Stomach (tissue), 9 donors: ENCODE data around the gene FBXW11. TPM values are rescaled to one million over a fixed set of nuclear protein-coding genes. Genes with fewer than 3 reads are reported as not detected.

Source experiments
- DNase-seq, 2 donors: peaks; one replicate each; pipeline versions ENCODE4 v3.0.0 to v3.0.0-alpha.2; 2013 to 2019
- H3K27ac ChIP-seq, 5 donors: fragments of 200-600 bp in 4 of 5; sonication (generic) in 4 of 5; one replicate each; pipeline ENCODE4 v1.5.1; 2013 to 2019; ENCODE audit warnings: mild to moderate bottlenecking in 1 of 5, moderate library complexity in 1 of 5
- H3K27me3 ChIP-seq, 3 donors: fragments of 200-600 bp; sonication (generic); one replicate each; pipeline ENCODE4 v1.5.1; 2017 to 2019; ENCODE audit warnings: mixed run types in 1 of 3
- H3K36me3 ChIP-seq, 4 donors: fragments of 200-600 bp; sonication (generic); 1 replicate in 3 of 4; 2 replicates in 1 of 4; pipeline ENCODE4 v1.5.1; 2016 to 2019
- H3K4me1 ChIP-seq, 4 donors: fragments of 200-600 bp; sonication (generic); one replicate each; pipeline ENCODE4 v1.5.1; 2016 to 2019
- H3K4me3 ChIP-seq, 4 donors: fragments of 200-600 bp; sonication (generic) in 3 of 4; one replicate each; pipeline ENCODE4 v1.5.1; 2016 to 2019; ENCODE audit warnings: mild to moderate bottlenecking in 1 of 4
- H3K9me3 ChIP-seq, 4 donors: fragments of 200-600 bp; sonication (generic); one replicate each; pipeline ENCODE4 v1.5.1; 2016 to 2019
- EP300 ChIP-seq: sonication (generic); formaldehyde crosslinking; IDR thresholded peaks from one replicate; pipeline ENCODE4 v1.6.1; 2017; ENCODE audit warnings: antibody characterized with exemption
- POLR2A ChIP-seq, 4 donors: fragments of 450-650 bp; IDR thresholded peaks; one replicate each; pipeline ENCODE4 v1.6.1; 2016; ENCODE audit warnings: antibody characterized with exemption in 4 of 4, control low read depth in 2 of 4, mild to moderate bottlenecking in 1 of 4, moderate library complexity in 1 of 4
- POLR2AphosphoS5 ChIP-seq, 3 donors: sonication (generic); formaldehyde crosslinking; IDR thresholded peaks; one replicate each; pipeline ENCODE4 v1.6.1; 2016; ENCODE audit warnings: antibody characterized with exemption in 3 of 3
- WGBS, 5 donors: extraction: QIAGEN DNeasy Blood & Tissue Kit in 3 of 5; methylation state at CpG; one replicate each; pipeline versions ENCODE4 v1.1.5 to v1.1.7; 2013 to 2018; 5-methylcytosine and 5-hydroxymethylcytosine counted together
- intact Hi-C: fragments of 100-400 bp; cut with DNase I; formaldehyde crosslinking; loops from one replicate; pipeline ENCODE4 v1.15.1; 2023; ENCODE audit warnings: low total_unique reads
- polyA plus RNA-seq, 3 donors: library from polyadenylated mRNA; stranded (reverse); fragments of 200-250 nt; gene quantifications; one replicate each; pipeline ENCODE4 v1.2.3, GENCODE V29; 2013
- total RNA-seq, 5 donors: library from RNA; depleted of rRNA; stranded (reverse); fragments of >200 nt; gene quantifications; one replicate each; pipeline versions ENCODE4 v1.1.0 to v1.2.3, GENCODE V29; 2014 to 2016
- TF ChIP-seq, protein P1 (sequence below), 7 experiments: fragments of 450-650 bp in 4 of 7; fragments of 200-600 bp in 3 of 7; sonication (generic) in 3 of 7; IDR thresholded peaks; one replicate each; pipeline ENCODE4 v1.5.1; 2016 to 2019; ENCODE audit warnings: antibody characterized with exemption in 7 of 7, control low read depth in 2 of 7, mild to moderate bottlenecking in 1 of 7
- donor health status: healthy with polysubstance abuse.
- donor health status: Bipolar disorder and iron deficiency.
- donor health status: healthy.

The FBXW11 gene
- total and polyA plus RNA-seq, 8 donors: 4.3 to 117 (median 25.5) TPM

DNA sequence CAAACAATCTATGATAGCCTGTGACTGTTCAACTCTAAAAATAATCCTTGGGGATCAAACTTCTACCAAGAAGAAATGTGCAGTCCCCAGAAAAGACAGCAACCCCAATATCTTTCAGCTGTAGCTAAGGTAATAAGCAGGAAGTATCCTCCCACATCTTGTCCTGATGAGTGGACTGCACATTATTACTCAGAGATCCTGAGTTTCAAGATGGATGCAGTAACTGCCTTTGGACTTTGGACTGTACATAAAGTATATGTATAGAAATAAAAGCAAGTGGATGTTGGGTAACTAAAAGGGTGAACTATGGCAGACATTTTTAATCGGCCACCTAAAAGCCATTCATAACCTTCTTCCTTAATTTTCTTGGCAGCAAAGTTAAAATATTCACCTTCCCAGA lies 175.8 kb downstream of the FBXW11 start:
- Histone ChIP-seq H3K4me3 (no peak overlapping the region), H3K27me3 (no peaks in the 10 kb centered on the region), H3K36me3 (peaks cover 0 to 7% (median 0%) of the 10 kb centered on the region in 4 donors), H3K9me3 (peaks cover 0 to 17% (median 7%) of the 10 kb centered on the region in 4 donors), H3K27ac (no peak overlapping the region), H3K4me1 (no peaks in the 10 kb centered on the region)
- TF ChIP-seq POLR2A (IDR thresholded peaks at IDR 0.05) (no peak), EP300 (no peak), POLR2AphosphoS5 (IDR thresholded peaks at IDR 0.05) (no peak)
- TF ChIP-seq, protein P1, sequence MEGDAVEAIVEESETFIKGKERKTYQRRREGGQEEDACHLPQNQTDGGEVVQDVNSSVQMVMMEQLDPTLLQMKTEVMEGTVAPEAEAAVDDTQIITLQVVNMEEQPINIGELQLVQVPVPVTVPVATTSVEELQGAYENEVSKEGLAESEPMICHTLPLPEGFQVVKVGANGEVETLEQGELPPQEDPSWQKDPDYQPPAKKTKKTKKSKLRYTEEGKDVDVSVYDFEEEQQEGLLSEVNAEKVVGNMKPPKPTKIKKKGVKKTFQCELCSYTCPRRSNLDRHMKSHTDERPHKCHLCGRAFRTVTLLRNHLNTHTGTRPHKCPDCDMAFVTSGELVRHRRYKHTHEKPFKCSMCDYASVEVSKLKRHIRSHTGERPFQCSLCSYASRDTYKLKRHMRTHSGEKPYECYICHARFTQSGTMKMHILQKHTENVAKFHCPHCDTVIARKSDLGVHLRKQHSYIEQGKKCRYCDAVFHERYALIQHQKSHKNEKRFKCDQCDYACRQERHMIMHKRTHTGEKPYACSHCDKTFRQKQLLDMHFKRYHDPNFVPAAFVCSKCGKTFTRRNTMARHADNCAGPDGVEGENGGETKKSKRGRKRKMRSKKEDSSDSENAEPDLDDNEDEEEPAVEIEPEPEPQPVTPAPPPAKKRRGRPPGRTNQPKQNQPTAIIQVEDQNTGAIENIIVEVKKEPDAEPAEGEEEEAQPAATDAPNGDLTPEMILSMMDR (IDR thresholded peaks at IDR 0.05): no peak
- WGBS, 5 donors: 47 to 73% (median 55%) methylated on average over 1 of the region's 1 CpG
- intact Hi-C loops: no loop called here
- DNase-seq: no peak

DNA sequence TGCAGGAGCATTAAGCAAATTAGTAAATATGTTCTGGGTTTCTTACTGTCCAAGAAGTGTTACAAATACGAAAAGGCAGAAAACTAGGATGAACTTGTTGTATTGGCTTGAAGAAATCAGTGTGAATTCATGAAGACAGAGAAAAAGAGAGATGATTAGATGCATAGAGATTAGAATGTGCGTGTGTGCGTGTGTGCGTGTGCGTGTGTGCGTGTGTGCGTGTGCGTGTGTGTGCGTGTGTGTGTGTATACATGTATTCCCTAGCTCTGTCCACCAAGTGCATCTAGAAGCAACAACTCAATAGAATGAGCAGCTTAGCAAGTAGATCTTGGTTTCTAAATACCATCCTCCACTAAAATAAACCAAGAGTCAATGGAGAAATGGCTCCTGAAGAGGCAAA lies 179.3 kb downstream of the FBXW11 start:
- 89 to 99% (median 97%) methylated on average over 9 of the region's 9 CpGs for WGBS, 5 donors
- no peak for DNase-seq
- Histone ChIP-seq H3K9me3 (peaks cover 0 to 6% (median 4%) of the 10 kb centered on the region in 4 donors), H3K36me3 (no peaks in the 10 kb centered on the region), H3K27ac (no peak overlapping the region), H3K4me1 (peaks cover 0 to 10% (median 2%) of the 10 kb centered on the region in 4 donors), H3K27me3 (no peaks in the 10 kb centered on the region), H3K4me3 (no peak overlapping the region)
- no peak for TF ChIP-seq EP300
- TF ChIP-seq POLR2A (IDR thresholded peaks at IDR 0.05): no peak
- no peak for TF ChIP-seq POLR2AphosphoS5 (IDR thresholded peaks at IDR 0.05)
- TF ChIP-seq, protein P1 (IDR thresholded peaks at IDR 0.05): no peak
- intact Hi-C loops: no loop called here

DNA sequence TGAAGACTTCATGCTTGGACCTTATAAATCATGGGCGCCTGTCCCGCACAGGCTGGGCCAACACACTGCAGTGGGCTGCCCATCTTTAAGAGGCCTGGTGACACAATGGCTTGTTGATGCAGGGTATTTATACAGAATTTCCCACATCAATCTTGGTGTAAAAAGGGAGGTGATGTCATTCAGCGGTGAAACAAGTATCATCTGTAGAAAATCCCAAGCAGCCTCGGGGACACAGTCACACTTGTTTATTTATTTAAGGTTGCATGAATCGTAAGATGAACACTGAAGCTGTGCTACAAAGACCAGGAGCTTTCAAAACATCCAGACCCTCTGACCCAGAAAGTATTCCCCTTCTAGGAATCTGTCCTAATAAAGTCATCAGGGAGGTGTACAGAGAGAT lies 180.3 kb downstream of the FBXW11 start:
- DNase-seq: no peak
- WGBS, 5 donors: 68 to 86% (median 76%) methylated on average over 5 of the region's 5 CpGs
- H3K4me1 ChIP-seq: peaks cover 0 to 10% (median 2%) of the 10 kb centered on the region in 4 donors
- H3K36me3 ChIP-seq: no peaks in the 10 kb centered on the region
- intact Hi-C loops: no loop called here
- H3K4me3 ChIP-seq: no peak overlapping the region
- no peak overlapping the region for H3K27ac ChIP-seq
- TF ChIP-seq POLR2A (IDR thresholded peaks at IDR 0.05) (no peak), POLR2AphosphoS5 (IDR thresholded peaks at IDR 0.05) (no peak), EP300 (no peak)
- TF ChIP-seq, protein P1 (IDR thresholded peaks at IDR 0.05): no peak
- H3K27me3 ChIP-seq: no peaks in the 10 kb centered on the region
- H3K9me3 ChIP-seq: peaks cover 0 to 5% (median 0%) of the 10 kb centered on the region in 4 donors

DNA sequence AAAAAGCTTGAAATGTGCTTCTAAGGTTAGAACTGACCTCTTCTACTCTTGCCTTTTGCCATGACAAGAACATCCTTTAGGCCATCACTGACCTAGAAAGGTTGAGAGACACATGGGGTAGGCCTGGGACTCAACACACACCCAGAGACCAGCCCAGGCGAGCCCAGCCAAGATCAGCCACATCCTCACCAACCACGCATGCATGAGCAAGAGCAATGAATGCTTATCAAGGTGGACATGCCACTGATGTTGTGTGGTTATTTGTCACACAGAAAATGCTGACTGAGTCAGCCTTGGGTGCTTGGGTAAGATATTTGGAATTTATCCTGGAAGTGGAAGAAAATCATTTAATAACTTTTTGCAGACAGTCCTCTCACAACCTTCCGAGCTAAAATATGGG lies 181.4 kb downstream of the FBXW11 start:
- WGBS, 5 donors: 85 to 93% (median 93%) methylated on average over 3 of the region's 3 CpGs
- H3K36me3 ChIP-seq: no peaks in the 10 kb centered on the region
- H3K27ac ChIP-seq: no peak overlapping the region
- DNase-seq: no peak
- peaks cover 0 to 5% (median 0%) of the 10 kb centered on the region in 4 donors for H3K9me3 ChIP-seq
- H3K4me1 ChIP-seq: peaks cover 0 to 10% (median 2%) of the 10 kb centered on the region in 4 donors
- intact Hi-C loops: no loop called here
- no peak overlapping the region for H3K4me3 ChIP-seq
- TF ChIP-seq POLR2AphosphoS5 (IDR thresholded peaks at IDR 0.05) (no peak), POLR2A (IDR thresholded peaks at IDR 0.05) (no peak), EP300 (no peak)
- TF ChIP-seq, protein P1 (IDR thresholded peaks at IDR 0.05): no peak
- no peaks in the 10 kb centered on the region for H3K27me3 ChIP-seq
